Cardiac fibroblast (primary cell): ENCODE measurements around the gene SDSL.

Experiments
- DNase-seq, 2 donors: peaks; one replicate each; pipeline versions ENCODE4 v3.0.0 to v3.0.0-alpha.2; 2010; ENCODE audit warnings: low read depth in 2 of 2
- H3K4me3 ChIP-seq, 2 donors: replicated peaks in 1 of 2; 1 replicate in 1 of 2; 2 replicates in 1 of 2; pipeline ENCODE4 v1.5.1; 2011; ENCODE audit warnings: low read depth in 2 of 2, low read length in 2 of 2, mild to moderate bottlenecking in 2 of 2, moderate library complexity in 1 of 2
- CTCF ChIP-seq: IDR thresholded peaks from one replicate; pipeline ENCODE4 v1.5.1; 2011; ENCODE audit warnings: low read depth, mild to moderate bottlenecking, low read length, inconsistent platforms

SDSL gene

GRCh38 chr12:113382206-113382605 is 40.0 kb upstream of the SDSL start:
- TF ChIP-seq CTCF = no peak
- DNase-seq = no peak
- no peak overlapping the region for H3K4me3 ChIP-seq

- H3K4me3 ChIP-seq = no peak overlapping the region
- TF ChIP-seq CTCF = no peak
- no peak for DNase-seq
These were observed 37.4 kb upstream of the SDSL start for GRCh38 chr12:113384778-113385177.

GRCh38 chr12:113385282-113385882 is 36.8 kb upstream of the SDSL start:
- DNase-seq = no peak
- no peak overlapping the region for H3K4me3 ChIP-seq
- TF ChIP-seq CTCF = no peak

- no peak for DNase-seq
- H3K4me3 ChIP-seq = no peak overlapping the region
- TF ChIP-seq CTCF = no peak
These were observed 35.2 kb upstream of the SDSL start for GRCh38 chr12:113386866-113387566.

GRCh38 chr12:113387631-113388030 is 34.5 kb upstream of the SDSL start:
- no peak overlapping the region for H3K4me3 ChIP-seq
- no peak for DNase-seq
- no peak for TF ChIP-seq CTCF

- H3K4me3 ChIP-seq = no peak overlapping the region
- TF ChIP-seq CTCF = no peak
- no peak for DNase-seq
These were observed 33.8 kb upstream of the SDSL start for GRCh38 chr12:113388351-113388750.
